Mesangial cell (primary cell): ENCODE measurements around the gene MMS19. TPM values are rescaled to one million over a fixed set of nuclear protein-coding genes. Genes with fewer than 3 reads are reported as not detected.

Source experiments
- total RNA-seq: library from RNA; depleted of rRNA; stranded (reverse); fragments of >200 nt; gene quantifications from 2 replicates; pipeline ENCODE4 v1.2.3, GENCODE V29; 2015

Gene MMS19, protein sequence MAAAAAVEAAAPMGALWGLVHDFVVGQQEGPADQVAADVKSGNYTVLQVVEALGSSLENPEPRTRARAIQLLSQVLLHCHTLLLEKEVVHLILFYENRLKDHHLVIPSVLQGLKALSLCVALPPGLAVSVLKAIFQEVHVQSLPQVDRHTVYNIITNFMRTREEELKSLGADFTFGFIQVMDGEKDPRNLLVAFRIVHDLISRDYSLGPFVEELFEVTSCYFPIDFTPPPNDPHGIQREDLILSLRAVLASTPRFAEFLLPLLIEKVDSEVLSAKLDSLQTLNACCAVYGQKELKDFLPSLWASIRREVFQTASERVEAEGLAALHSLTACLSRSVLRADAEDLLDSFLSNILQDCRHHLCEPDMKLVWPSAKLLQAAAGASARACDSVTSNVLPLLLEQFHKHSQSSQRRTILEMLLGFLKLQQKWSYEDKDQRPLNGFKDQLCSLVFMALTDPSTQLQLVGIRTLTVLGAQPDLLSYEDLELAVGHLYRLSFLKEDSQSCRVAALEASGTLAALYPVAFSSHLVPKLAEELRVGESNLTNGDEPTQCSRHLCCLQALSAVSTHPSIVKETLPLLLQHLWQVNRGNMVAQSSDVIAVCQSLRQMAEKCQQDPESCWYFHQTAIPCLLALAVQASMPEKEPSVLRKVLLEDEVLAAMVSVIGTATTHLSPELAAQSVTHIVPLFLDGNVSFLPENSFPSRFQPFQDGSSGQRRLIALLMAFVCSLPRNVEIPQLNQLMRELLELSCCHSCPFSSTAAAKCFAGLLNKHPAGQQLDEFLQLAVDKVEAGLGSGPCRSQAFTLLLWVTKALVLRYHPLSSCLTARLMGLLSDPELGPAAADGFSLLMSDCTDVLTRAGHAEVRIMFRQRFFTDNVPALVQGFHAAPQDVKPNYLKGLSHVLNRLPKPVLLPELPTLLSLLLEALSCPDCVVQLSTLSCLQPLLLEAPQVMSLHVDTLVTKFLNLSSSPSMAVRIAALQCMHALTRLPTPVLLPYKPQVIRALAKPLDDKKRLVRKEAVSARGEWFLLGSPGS
- 96.1 and 128 TPM in 2 replicates for total RNA-seq

DNA sequence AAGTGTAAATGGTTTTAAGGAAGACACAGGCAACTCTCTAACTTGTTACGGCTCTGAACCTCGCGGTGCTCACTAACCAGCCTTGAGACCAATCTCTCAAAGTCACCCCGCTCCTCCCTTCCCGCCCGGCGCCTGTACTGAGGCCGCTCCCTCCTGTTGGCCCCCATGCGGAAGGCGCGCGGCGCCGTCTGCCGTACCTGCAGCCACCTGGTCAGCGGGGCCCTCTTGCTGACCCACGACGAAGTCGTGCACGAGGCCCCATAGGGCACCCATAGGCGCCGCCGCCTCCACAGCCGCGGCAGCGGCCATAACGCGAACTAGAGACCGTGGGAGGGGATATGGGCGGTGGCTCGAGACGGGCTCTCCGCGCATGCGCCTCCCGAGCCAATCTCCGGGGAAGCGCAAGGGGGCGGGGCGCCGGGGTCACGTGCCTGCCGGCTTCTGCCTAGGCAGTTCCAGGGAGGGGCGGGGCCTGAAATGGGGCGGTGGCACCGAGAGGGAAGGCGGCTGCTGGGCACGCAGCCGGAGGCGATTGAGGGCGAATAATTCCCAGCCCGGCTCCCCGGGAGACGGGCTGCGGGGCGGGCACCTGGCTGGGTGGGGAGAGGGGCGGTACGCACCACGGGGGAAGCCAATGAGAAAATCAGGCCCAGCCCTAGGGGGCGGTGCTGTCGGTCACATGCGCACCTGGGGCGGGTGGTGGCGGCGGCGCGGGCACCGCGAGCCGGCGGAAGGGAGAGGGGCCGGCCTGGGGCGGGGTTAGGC lies at the start of gene MMS19:
Gene MMS19 (minus strand): TSS at position 347 of the 765 bp plus-strand sequence. CDS start 38 bp downstream, at position 309.

DNA sequence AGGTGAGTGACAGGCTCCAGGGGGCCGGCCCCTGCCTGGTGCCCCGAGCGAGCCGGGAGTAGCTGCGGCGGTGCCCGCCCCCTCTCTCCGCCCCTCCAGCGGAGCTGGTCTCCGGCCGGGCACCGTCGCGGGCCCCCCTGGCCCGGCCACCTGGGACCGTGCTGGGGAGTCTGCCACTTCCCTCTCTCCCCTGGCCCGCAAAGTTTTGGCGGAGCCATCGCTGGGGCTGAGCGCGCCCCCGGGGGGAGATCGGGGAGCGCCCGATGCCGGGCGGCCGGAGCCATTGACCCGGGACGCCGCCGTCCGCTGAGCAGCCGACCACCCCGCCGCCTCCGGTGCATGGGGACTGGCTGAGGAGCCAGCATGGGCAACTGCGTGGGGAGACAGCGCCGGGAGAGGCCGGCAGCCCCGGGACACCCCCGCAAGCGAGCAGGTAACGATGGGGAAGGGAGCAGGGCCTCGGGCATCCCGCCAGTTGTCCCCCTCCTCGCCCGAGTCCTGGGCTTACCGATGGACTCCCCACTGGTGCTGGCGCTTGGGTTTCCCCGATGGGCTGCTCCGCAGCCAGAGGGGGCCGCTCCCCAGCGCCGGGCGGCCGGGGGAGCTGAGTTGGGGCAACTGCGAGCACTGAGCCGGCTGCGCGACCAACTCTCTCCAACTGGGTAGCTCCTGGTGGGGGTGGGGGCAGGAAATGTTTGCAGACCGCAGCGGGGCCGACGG lies 779 bp upstream of the MMS19 start, which contains the start of gene UBTD1:
Gene UBTD1 (plus strand): TSS at position 84 of the 720 bp plus-strand sequence. CDS start 280 bp downstream, at position 364.

DNA sequence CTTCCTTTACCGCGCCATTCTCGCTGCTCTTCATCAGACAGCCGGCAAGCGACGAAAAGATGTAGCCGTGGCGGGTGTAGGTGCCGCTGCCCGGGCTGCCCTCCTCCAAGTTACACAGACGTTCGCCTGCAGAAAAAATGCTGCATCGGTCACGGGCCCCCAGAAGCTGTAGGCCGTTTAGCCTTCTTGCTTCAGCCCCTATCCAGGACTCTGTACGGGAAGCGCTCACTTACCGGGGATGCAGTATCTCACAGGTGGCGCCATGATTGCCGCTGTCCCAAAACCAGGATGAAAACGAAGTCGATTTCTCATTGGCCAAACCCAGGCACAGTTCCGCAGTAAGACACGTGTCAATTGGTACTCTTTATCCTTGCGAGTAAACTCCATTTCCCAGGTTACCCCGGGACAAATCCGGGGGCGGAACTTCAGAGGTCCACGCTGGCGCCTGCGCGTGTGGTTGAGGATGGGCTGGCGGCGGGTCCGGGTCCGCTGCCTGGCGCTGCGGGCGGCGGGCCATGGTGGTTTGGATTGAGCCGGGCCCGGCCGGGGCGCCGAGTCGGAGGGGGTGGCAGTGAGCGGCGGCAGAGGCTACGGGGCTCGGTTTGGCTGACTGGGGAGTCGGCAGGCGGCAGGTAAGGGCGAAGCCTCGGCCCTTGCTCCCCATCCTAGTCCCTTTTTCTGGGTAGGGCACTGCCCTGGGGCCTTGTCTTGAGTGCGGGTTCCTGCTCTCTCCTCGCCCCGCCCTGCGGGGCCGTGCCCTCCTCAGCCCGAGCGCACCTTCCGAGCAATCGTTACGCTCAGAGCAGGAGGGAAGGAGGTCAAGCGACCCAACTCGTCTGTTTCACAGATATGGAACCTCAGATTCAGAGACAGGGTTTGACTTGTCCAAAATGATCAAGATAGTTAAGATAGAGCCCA lies 52.2 kb downstream of the MMS19 start, which contains the start of the genes EXOSC1 and ZDHHC16:
Gene EXOSC1 (minus strand): TSS at position 285 of the 918 bp plus-strand sequence. CDS start 21 bp downstream, at position 264.
Gene ZDHHC16 (plus strand): TSS at position 454 of the 918 bp plus-strand sequence. CDS start 5,501 bp downstream, outside the sequence.

DNA sequence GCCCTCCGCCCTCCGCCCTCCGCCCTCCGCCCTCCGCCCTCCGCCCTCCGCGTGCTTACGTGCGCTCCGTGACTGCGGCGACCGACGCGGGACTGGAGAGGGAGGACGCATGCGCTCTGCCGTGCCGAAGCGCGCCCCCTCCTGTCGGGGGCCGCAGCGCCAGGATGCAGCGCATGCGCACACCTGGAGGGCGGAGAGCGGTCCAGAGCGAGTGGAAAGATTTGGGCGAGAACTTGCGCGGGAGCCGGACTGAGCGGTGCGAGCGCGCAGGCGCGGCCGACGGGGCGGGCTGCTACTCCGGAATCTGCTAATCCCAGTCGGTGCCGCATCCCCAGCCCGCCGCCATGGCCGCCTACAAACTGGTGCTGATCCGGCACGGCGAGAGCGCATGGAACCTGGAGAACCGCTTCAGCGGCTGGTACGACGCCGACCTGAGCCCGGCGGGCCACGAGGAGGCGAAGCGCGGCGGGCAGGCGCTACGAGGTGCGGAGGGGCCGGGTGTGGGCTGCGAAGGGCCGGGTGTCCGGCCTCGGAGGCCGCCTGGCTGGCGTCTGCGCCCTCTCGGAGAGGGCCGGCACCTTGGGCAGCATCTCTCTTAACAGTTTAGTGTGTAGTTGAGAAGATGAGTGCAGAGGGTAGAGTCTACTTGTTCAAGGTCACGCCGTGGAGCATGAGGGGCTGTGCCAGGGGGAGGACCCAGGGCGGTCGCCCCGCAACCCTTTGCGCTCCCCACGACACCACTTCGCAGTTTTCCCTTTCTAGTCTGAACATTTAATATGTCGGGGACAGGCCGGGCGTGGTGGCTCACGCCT lies 72.1 kb downstream of the MMS19 start, which contains the start of gene PGAM1:
Gene PGAM1 (plus strand): TSS at position 228 of the 812 bp plus-strand sequence. CDS start 117 bp downstream, at position 345.

Other genes starting within 250 kb of the MMS19 start
- 6.0 and 9.0 TPM in 2 replicates for gene ARHGAP19, start 205.8 kb downstream of the MMS19 start, total RNA-seq
- gene FRAT1, start 179.2 kb downstream of the MMS19 start, total RNA-seq, result 1.3 and 3.2 TPM in 2 replicates
- 3.3 and 6.7 TPM in 2 replicates for gene FRAT2, start 163.7 kb downstream of the MMS19 start, total RNA-seq
- 21.7 and 30.3 TPM in 2 replicates for gene RRP12, start 97.1 kb downstream of the MMS19 start, total RNA-seq
- 331 and 615 TPM in 2 replicates for gene PGAM1, start 72.2 kb downstream of the MMS19 start, total RNA-seq
- gene EXOSC1, start 52.4 kb downstream of the MMS19 start, total RNA-seq, result 35.7 and 47.3 TPM in 2 replicates
- 38.0 and 59.6 TPM in 2 replicates for gene ZDHHC16, start 52.2 kb downstream of the MMS19 start, total RNA-seq
- gene UBTD1, start 502 bp upstream of the MMS19 start, total RNA-seq, result 45.5 and 55.0 TPM in 2 replicates
- 0.81 and 3.0 TPM in 2 replicates for gene ANKRD2, start 74.4 kb upstream of the MMS19 start, total RNA-seq
- 3.1 and 18.4 TPM in 2 replicates for gene HOGA1, start 86.0 kb upstream of the MMS19 start, total RNA-seq
- 0.13 TPM in 1 of 2 replicates, not detected in the other for gene C10orf62, start 91.3 kb upstream of the MMS19 start, total RNA-seq
- gene MORN4, start 135.1 kb upstream of the MMS19 start, total RNA-seq, result 7.5 and 9.5 TPM in 2 replicates
- 20.2 and 23.8 TPM in 2 replicates for gene PI4K2A, start 142.2 kb upstream of the MMS19 start, total RNA-seq
- 9.3 and 12.3 TPM in 2 replicates for gene AVPI1, start 188.8 kb upstream of the MMS19 start, total RNA-seq
- 37.5 and 61.7 TPM in 2 replicates for gene MARVELD1, start 215.3 kb upstream of the MMS19 start, total RNA-seq
- 13.7 and 21.9 TPM in 2 replicates for gene ZFYVE27, start 238.7 kb upstream of the MMS19 start, total RNA-seq